ENCODE measurements around the gene PDE3B. TPM values are rescaled to one million over a fixed set of nuclear protein-coding genes. Genes with fewer than 3 reads are reported as not detected.

Gene PDE3B
- total RNA-seq, 3 donors from 2014 or later, result 14.1 to 177 (median 17.3) TPM

GRCh38 chr11:14892036-14892556 lies 248.5 kb downstream of the PDE3B start, which contains the start of gene CYP2R1:
Gene CYP2R1, minus strand, starts transcription at chr11:14892231. Its CDS starts 26 bp downstream, at chr11:14892205.
- intact Hi-C loops (cut with DNase I; ENCODE audit: low total_unique reads), result loop anchor here (10.0 kb wide), 1 partner anchor 347 kb away; no protein-coding TSS in a partner anchor

DNA sequence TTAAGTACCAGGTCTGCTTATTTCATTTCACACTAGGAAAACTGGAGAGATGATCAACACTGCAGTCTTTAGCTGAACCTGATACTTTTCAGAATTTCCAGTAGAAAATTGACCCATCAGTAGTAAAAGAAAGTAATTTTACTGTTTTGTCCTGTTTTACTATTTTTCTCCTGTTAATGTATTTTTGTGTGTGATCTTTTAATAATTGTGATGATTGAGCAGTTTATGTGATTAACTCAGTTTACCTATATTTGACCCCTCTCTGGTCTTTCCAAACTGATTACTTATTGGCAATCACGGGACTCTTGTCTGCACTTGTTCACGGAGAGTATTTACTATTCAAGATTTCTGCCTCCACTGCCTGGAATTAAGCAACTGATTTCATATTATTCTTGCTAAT lies 249.0 kb downstream of the PDE3B start:
- peak overlapping the region; percentile 95 to 96 for H3K27ac ChIP-seq

More at GRCh38 chr11:14892036-14892556, 248.5 kb downstream of the PDE3B start, which contains the start of gene CYP2R1:
- Histone ChIP-seq H3K36me3 (no peaks in the 10 kb centered on the region), H3K27ac (peak within 1 kb of the TSS; percentile 95 to 96), H3K4me1 (peaks cover 0 to 3% of the 10 kb centered on the region in 2 donors), H3K27me3 (no peaks in the 10 kb centered on the region), H3K4me3 (peak within 1 kb of the TSS; percentile 69 to 86 (median 80)), H3K9me3 (no peaks in the 10 kb centered on the region)
- peak in 1 of 3 donors; percentile 4 for TF ChIP-seq POLR2AphosphoS5 (IDR thresholded peaks at IDR 0.05)
- TF ChIP-seq, protein P1, sequence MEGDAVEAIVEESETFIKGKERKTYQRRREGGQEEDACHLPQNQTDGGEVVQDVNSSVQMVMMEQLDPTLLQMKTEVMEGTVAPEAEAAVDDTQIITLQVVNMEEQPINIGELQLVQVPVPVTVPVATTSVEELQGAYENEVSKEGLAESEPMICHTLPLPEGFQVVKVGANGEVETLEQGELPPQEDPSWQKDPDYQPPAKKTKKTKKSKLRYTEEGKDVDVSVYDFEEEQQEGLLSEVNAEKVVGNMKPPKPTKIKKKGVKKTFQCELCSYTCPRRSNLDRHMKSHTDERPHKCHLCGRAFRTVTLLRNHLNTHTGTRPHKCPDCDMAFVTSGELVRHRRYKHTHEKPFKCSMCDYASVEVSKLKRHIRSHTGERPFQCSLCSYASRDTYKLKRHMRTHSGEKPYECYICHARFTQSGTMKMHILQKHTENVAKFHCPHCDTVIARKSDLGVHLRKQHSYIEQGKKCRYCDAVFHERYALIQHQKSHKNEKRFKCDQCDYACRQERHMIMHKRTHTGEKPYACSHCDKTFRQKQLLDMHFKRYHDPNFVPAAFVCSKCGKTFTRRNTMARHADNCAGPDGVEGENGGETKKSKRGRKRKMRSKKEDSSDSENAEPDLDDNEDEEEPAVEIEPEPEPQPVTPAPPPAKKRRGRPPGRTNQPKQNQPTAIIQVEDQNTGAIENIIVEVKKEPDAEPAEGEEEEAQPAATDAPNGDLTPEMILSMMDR (IDR thresholded peaks at IDR 0.05), result no peak
- DNase-seq (ENCODE audit: low spot score in 2 of 2), result peak; percentile 94 to 95

DNA sequence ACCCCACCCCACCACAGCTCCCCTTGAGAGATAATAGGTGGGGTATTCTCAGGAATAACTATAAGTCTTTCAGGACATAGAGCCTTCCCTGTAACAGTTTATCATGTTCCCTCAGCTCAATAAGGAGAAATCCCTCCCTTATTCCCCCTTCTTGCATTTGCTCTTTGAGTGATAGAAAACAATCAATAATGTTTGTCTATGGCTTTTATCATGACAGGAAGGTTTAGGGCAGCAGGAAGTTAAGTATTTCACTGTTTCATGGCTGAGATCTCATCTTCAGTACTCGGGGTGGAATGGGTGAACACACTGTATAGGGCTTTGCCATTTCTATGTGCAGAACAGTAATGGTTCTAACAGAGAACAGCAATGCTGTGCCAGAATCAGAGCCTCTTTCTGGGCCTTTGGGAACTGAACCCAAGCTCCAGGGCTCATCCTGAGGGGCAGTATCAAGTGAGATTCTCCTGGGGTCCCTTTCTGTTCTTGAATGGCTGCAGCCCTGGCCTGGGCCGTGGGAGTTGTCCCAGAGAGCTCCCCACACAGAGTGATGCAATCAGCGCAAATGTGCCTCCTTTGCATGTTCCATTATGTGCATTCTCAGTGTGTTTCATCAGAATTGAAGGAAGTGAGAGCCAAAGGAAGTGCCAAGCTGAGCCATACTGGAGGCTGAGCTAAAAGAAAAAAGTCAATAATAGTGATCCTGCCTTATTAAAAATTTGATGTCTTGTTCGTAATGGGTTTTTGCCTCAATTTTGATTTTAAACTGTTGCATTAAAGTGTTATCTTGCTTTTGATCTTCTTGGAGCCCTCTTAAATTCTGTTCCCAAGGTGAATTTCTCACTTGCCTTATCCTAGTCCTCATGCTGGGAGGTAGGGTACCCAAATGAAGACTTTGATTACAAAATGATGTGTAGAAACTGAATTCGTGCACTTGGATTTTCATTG lies 251.3 kb downstream of the PDE3B start:
- no peak overlapping the region for H3K27ac ChIP-seq
- H3K36me3 ChIP-seq, result no peaks in the 10 kb centered on the region
- intact Hi-C loops (cut with DNase I; ENCODE audit: low total_unique reads), result loop anchor here (10.0 kb wide), 1 partner anchor 350 kb away; no protein-coding TSS in a partner anchor
- H3K27me3 ChIP-seq, result no peaks in the 10 kb centered on the region
- H3K9me3 ChIP-seq, result no peaks in the 10 kb centered on the region
- no peak for DNase-seq (ENCODE audit: low spot score in 2 of 2)
- TF ChIP-seq, protein P1 (IDR thresholded peaks at IDR 0.05), result no peak
- TF ChIP-seq POLR2A (IDR thresholded peaks at IDR 0.05), result no peak
- no peak for TF ChIP-seq POLR2AphosphoS5 (IDR thresholded peaks at IDR 0.05)
- peaks cover 0 to 3% of the 10 kb centered on the region in 2 donors for H3K4me1 ChIP-seq
- no peak overlapping the region for H3K4me3 ChIP-seq

More for the DNA sequence above, 249.0 kb downstream of the PDE3B start:
- H3K27me3 ChIP-seq, result no peaks in the 10 kb centered on the region
- intact Hi-C loops (cut with DNase I; ENCODE audit: low total_unique reads), result loop anchor here (10.0 kb wide), 1 partner anchor 348 kb away; no protein-coding TSS in a partner anchor
- peaks cover 0 to 3% of the 10 kb centered on the region in 2 donors for H3K4me1 ChIP-seq
- H3K36me3 ChIP-seq, result no peaks in the 10 kb centered on the region
- H3K4me3 ChIP-seq, result peak overlapping the region; percentile 69 to 86 (median 80)
- H3K9me3 ChIP-seq, result no peaks in the 10 kb centered on the region
- TF ChIP-seq, protein P1 (IDR thresholded peaks at IDR 0.05), result no peak
- TF ChIP-seq POLR2A (IDR thresholded peaks at IDR 0.05), result no peak
- TF ChIP-seq POLR2AphosphoS5 (IDR thresholded peaks at IDR 0.05), result no peak
- no peak for DNase-seq (ENCODE audit: low spot score in 2 of 2)

DNA sequence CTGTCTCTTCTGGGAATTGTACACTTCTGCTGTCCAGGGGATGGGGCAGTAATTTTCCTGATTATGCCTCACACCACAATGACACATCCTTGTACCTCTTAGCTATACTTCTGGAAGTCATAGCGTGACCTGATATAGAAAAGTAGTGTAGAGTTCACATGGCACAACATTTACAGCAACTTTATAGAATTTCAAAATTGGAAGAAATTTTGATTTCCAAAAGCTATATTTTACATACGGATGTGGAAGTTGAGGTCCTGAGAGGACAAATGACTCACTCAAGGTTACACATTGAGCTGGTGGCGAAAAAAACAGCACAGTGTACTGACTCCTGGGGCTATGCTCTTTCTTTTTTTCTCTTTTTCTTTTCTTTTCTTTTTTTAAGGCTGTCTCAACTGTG lies 254.8 kb downstream of the PDE3B start:
- intact Hi-C loops (cut with DNase I; ENCODE audit: low total_unique reads), result loop anchor here (10.0 kb wide), 1 partner anchor 354 kb away; no protein-coding TSS in a partner anchor
- H3K9me3 ChIP-seq, result no peaks in the 10 kb centered on the region
- no peaks in the 10 kb centered on the region for H3K36me3 ChIP-seq
- H3K27me3 ChIP-seq, result no peaks in the 10 kb centered on the region
- H3K4me3 ChIP-seq, result no peak overlapping the region
- DNase-seq (ENCODE audit: low spot score in 2 of 2), result no peak
- H3K27ac ChIP-seq, result no peak overlapping the region
- TF ChIP-seq POLR2AphosphoS5 (IDR thresholded peaks at IDR 0.05) (no peak), POLR2A (IDR thresholded peaks at IDR 0.05) (no peak)
- TF ChIP-seq, protein P1 (IDR thresholded peaks at IDR 0.05), result no peak
- H3K4me1 ChIP-seq, result no peaks in the 10 kb centered on the region

Measured in breast epithelium (tissue), 4 donors.